Vagina (tissue), 2 donors: ENCODE results near the gene MASP1.

Experiments
- CTCF ChIP-seq, 3 experiments: fragments of 450-650 bp in 2 of 3; fragments of 200-600 bp in 1 of 3; sonication (generic) in 1 of 3; IDR thresholded peaks; one replicate each; pipeline ENCODE4 v1.5.1; 2017 to 2019; ENCODE audit warnings: antibody characterized with exemption in 3 of 3, mild to moderate bottlenecking in 2 of 3, moderate library complexity in 2 of 3
- POLR2A ChIP-seq, 2 donors: fragments of 450-650 bp; IDR thresholded peaks; one replicate each; pipeline ENCODE4 v1.6.1; 2017; ENCODE audit warnings: antibody characterized with exemption in 2 of 2, mild to moderate bottlenecking in 2 of 2, moderate library complexity in 2 of 2
- POLR2AphosphoS5 ChIP-seq, 2 donors: sonication (generic); formaldehyde crosslinking; IDR thresholded peaks; one replicate each; pipeline ENCODE4 v1.9.0; 2017; ENCODE audit warnings: antibody characterized with exemption in 2 of 2, mild to moderate bottlenecking in 2 of 2, low read depth in 1 of 2; ENCODE audit not compliant: insufficient read depth in 1 of 2

- TF ChIP-seq CTCF (IDR thresholded peaks at IDR 0.05): no peak
- no peak for TF ChIP-seq POLR2AphosphoS5 (IDR thresholded peaks at IDR 0.05; ENCODE audit: insufficient read depth in 1 of 2, low read depth in 1 of 2)
- no peak for TF ChIP-seq POLR2A (IDR thresholded peaks at IDR 0.05)
These were observed 22.1 kb downstream of the MASP1 start for GRCh38 chr3:187269486-187269885.
